GM12875 (cell line): ENCODE results near the gene SLC29A2.
"Not testable (repeated sequence)": the region's sequence is repeated elsewhere in the genome, so short reads cannot be mapped to it uniquely, and the experiment has no call there.

Source experiments
- H3K4me3 ChIP-seq: one replicate; pipeline ENCODE4 v1.5.1; 2011; ENCODE audit warnings: low read depth, low read length, control low read depth
- TF ChIP-seq, protein P1 (sequence below): IDR thresholded peaks from 2 replicates; pipeline ENCODE4 v1.5.1; 2011; ENCODE audit warnings: low read depth, mild to moderate bottlenecking, control low read depth, inconsistent platforms, low read length, moderate library complexity, borderline replicate concordance; ENCODE audit not compliant: insufficient read depth

Gene SLC29A2

DNA sequence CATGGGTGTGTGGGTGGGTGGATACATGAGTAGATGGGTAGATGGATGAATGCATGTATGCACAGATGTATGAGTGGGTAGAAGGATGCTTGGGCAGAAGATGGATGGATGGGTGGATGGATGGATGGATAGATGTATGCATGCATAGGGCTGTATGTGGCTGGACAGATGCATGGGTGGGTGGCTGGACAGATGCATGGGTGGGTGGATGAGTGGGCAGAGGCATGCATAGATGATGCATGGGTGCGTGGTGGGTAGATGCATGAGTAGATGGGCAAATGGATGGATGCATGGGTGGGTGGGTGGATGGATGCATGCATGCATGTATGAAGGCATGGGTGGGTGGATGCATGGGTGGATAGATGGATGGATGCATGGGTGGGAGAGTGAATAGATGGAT lies 47.9 kb downstream of the SLC29A2 start:
- no peak overlapping the region for H3K4me3 ChIP-seq
- TF ChIP-seq, protein P1, sequence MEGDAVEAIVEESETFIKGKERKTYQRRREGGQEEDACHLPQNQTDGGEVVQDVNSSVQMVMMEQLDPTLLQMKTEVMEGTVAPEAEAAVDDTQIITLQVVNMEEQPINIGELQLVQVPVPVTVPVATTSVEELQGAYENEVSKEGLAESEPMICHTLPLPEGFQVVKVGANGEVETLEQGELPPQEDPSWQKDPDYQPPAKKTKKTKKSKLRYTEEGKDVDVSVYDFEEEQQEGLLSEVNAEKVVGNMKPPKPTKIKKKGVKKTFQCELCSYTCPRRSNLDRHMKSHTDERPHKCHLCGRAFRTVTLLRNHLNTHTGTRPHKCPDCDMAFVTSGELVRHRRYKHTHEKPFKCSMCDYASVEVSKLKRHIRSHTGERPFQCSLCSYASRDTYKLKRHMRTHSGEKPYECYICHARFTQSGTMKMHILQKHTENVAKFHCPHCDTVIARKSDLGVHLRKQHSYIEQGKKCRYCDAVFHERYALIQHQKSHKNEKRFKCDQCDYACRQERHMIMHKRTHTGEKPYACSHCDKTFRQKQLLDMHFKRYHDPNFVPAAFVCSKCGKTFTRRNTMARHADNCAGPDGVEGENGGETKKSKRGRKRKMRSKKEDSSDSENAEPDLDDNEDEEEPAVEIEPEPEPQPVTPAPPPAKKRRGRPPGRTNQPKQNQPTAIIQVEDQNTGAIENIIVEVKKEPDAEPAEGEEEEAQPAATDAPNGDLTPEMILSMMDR: no peak

DNA sequence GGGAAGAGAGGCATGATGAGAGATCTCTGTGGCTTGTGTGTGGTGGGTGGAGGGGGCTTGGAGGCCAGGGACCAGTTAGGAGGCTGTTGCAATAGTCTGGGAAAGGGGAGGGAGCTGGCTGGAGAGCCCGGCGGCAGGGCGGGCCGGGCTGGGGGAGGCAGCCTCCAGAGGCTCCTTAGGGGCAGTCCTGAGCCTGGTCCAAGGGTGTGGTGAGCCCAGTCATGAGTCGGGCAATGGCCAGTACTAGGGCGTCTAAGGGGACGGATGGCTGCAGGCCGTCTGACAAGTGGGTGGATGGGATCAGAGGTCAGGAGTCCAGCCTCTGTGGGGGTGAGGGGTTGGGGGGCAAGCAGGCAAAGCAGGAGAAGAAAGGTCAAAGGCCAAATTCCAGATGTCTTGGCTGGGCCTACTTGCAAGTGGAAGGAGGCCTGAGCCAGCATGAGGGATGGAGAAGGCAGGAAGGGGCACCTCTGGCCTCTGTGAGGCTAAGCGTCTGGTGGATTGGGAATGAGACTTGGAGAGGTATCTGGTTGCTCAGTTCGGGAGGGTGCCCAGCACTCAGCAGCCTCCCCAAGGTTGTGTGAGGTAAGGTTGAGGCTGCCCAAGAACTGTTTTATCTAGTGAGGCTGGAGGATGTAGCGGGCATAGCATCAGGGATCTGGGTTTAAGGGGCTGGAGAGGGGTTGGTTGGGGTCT lies 48.7 kb downstream of the SLC29A2 start:
- TF ChIP-seq, protein P1: no peak
- no peak overlapping the region for H3K4me3 ChIP-seq

DNA sequence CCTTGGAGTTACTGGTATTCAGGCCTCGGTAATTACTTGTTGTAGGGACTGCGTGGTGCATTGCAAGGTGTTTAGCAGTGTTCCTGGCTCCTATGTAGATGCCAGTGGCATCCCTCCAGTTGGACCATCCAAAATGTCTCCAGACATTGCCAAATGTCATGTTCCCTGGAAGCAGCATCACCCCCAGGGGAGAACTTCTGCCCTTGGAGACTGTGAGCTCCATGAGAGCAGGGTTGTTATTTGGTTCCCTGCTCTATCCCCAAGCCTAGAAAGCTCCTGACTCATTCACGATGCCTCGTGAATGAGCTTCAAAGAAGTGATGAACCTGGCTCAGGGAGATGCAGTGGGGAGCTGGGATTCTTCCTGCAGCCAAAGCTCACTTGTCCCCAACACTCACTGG lies 50.0 kb downstream of the SLC29A2 start:
- no peak overlapping the region for H3K4me3 ChIP-seq
- TF ChIP-seq, protein P1: no peak

DNA sequence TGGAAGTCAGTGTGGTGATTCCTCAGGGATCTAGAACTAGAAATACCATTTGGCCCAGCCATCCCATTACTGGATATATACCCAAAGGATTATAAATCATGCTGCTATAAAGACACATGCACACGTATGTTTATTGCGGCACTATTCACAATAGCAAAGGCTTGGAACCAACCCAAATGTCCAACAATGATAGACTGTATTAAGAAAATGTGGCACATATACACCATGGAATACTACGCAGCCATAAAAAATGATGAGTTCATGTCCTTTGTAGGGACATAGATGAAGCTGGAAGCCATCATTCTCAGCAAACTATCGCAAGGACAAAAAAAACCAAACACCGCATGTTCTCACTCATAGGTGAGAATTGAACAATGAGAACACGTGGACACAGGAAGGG lies 50.8 kb downstream of the SLC29A2 start:
- H3K4me3 ChIP-seq: not testable (repeated sequence)

- not testable (repeated sequence) for H3K4me3 ChIP-seq
Measured at GRCh38 chr11:66320289-66320688, 51.3 kb downstream of the SLC29A2 start.

- no peak overlapping the region for H3K4me3 ChIP-seq
- TF ChIP-seq, protein P1: no peak
Measured at GRCh38 chr11:66318600-66318970, 53.0 kb downstream of the SLC29A2 start.

DNA sequence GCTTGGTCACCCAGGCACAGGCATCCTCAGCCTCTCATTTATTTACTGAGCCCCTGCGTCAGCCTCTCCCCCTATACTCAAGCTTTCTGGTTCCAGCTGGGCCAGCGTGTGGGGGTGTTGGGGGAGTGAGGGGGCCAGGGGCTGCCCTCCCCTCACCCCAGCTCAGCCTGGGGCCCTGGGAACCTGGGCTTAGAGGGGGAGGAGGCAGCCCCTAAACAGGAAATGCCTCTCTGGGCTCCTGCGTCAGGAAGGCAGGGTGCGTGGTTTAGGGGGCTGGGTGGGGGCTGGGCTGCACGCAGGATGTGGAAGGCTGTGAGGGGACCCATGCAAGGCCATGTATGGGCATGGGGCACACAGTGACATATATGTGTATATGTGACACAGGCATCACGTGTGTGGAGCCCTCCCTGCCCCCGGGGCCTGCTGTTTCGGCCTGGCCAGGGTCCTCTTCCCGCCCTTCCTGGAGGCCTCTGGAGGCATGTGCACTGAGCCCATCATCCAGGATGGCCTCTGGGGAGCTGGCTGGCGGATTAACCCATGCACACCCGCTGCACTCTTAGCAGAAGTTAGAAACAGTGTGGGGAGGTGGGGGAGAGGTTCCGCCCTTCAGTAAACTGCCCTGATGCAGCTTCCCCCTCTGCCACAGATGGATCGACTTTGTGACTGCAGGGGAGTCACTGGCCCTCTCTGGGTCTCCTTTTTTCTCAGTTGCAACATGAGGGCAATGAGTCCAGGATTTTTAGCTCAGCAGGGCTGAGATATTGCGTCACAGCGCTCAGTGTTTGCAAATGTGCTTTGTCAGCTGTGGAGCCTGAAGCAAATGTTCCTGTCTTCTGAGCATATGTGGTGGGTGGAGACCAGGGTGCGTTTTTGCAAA lies 53.6 kb downstream of the SLC29A2 start:
- TF ChIP-seq, protein P1: no peak
- H3K4me3 ChIP-seq: no peak overlapping the region

GRCh38 chr11:66317322-66317722 lies 54.2 kb downstream of the SLC29A2 start:
- no peak overlapping the region for H3K4me3 ChIP-seq
- TF ChIP-seq, protein P1: no peak
